ENCODE data around the gene SLC26A6.

Gene SLC26A6

GRCh38 chr3:48619541-48620524, 15.4 kb downstream of the SLC26A6 start:
- POLR2A ChIA-PET = no interaction called here

GRCh38 chr3:48617559-48617958, 17.7 kb downstream of the SLC26A6 start:
- no peak for DNase-seq (ENCODE audit: extremely low spot score)
- TF ChIP-seq HDGF (IDR thresholded peaks at IDR 0.05; ENCODE audit: borderline replicate concordance) (no peak), FOXA1 (IDR thresholded peaks at IDR 0.05) (no peak), SUZ12 (IDR thresholded peaks at IDR 0.05) (no peak)
- ChIA-PET POLR2A (no interaction called here), CTCF (no interaction called here)

More at GRCh38 chr3:48619541-48620524, 15.4 kb downstream of the SLC26A6 start:
- TF ChIP-seq FOXA1 (IDR thresholded peaks at IDR 0.05) (no peak), ZNF384 (IDR thresholded peaks at IDR 0.05) (no peak), LEF1 (IDR thresholded peaks at IDR 0.05; ENCODE audit: borderline replicate concordance) (no peak), BHLHE40 (IDR thresholded peaks at IDR 0.05; ENCODE audit: borderline replicate concordance) (no peak), CTBP1 (IDR thresholded peaks at IDR 0.05; ENCODE audit: borderline replicate concordance) (no peak), SP1 (IDR thresholded peaks at IDR 0.05) (no peak), NFRKB (IDR thresholded peaks at IDR 0.05) (no peak), TARDBP (IDR thresholded peaks at IDR 0.05) (no peak), L3MBTL2 (conservative IDR thresholded peaks at IDR 0.05) (no peak), ARNT (IDR thresholded peaks at IDR 0.05) (no peak), SUZ12 (IDR thresholded peaks at IDR 0.05) (no peak), PKNOX1 (IDR thresholded peaks at IDR 0.05) (no peak), HDGF (IDR thresholded peaks at IDR 0.05; ENCODE audit: borderline replicate concordance) (no peak), FOXM1 (IDR thresholded peaks at IDR 0.05; ENCODE audit: borderline replicate concordance) (no peak), ELF4 (IDR thresholded peaks at IDR 0.05) (no peak), FOXK2 (IDR thresholded peaks at IDR 0.05) (no peak)
- CTCF ChIA-PET = no interaction called here
- no peak for DNase-seq (ENCODE audit: extremely low spot score)

GRCh38 chr3:48614044-48614443, 21.2 kb downstream of the SLC26A6 start:
- ChIA-PET POLR2A (interaction anchor here (1.5 kb wide), 1 partner anchor 9 kb away, joined by 3 read pairs; no protein-coding TSS in a partner anchor), CTCF (no interaction called here)
- no peak for TF ChIP-seq FOXM1 (IDR thresholded peaks at IDR 0.05; ENCODE audit: borderline replicate concordance)
- no peak for TF ChIP-seq SUZ12 (IDR thresholded peaks at IDR 0.05)
- TF ChIP-seq LEF1 (IDR thresholded peaks at IDR 0.05; ENCODE audit: borderline replicate concordance) = no peak
- DNase-seq (ENCODE audit: extremely low spot score) = no peak

- TF ChIP-seq HDGF (IDR thresholded peaks at IDR 0.05; ENCODE audit: borderline replicate concordance) (no peak), FOXM1 (IDR thresholded peaks at IDR 0.05; ENCODE audit: borderline replicate concordance) (no peak), ZNF384 (IDR thresholded peaks at IDR 0.05) (no peak), FOXK2 (IDR thresholded peaks at IDR 0.05) (no peak), L3MBTL2 (conservative IDR thresholded peaks at IDR 0.05) (no peak), ELF4 (IDR thresholded peaks at IDR 0.05) (no peak), PKNOX1 (IDR thresholded peaks at IDR 0.05) (no peak), LEF1 (IDR thresholded peaks at IDR 0.05; ENCODE audit: borderline replicate concordance) (no peak), NFRKB (IDR thresholded peaks at IDR 0.05) (no peak), TARDBP (IDR thresholded peaks at IDR 0.05) (no peak), ARNT (IDR thresholded peaks at IDR 0.05) (no peak), SP1 (IDR thresholded peaks at IDR 0.05) (no peak)
- POLR2A ChIA-PET = interaction anchor here (1.5 kb wide), 1 partner anchor 11 kb away, joined by 3 read pairs; no protein-coding TSS in a partner anchor
- DNase-seq (ENCODE audit: extremely low spot score) = no peak
- CTCF ChIA-PET = interaction anchor here (1.1 kb wide), 1 partner anchor 24 kb away, joined by 3 read pairs; no protein-coding TSS in a partner anchor
These were observed 23.0 kb downstream of the SLC26A6 start for GRCh38 chr3:48612309-48612708.

GRCh38 chr3:48609088-48610005, 25.9 kb downstream of the SLC26A6 start, which contains the start of gene UQCRC1:
TSS of gene UQCRC1 (minus strand) at chr3:48609646. CDS start at chr3:48609620, 26 bp downstream.
- POLR2A ChIA-PET = interaction anchor here (1.0 to 2.4 kb wide), 9 partner anchors 10 to 53 kb away, joined by 3 to 17 read pairs (median 4); partner anchors contain the start of genes PFKFB4, SLC26A6 and TMEM89
- CTCF ChIA-PET = interaction anchor here (0.7 to 1.7 kb wide), 3 partner anchors 14 to 51 kb away, joined by 3 to 8 read pairs (median 4); partner anchors contain the start of gene SLC26A6
- TF ChIP-seq CTBP1 (IDR thresholded peaks at IDR 0.05; ENCODE audit: borderline replicate concordance) (no peak), BHLHE40 (IDR thresholded peaks at IDR 0.05; ENCODE audit: borderline replicate concordance) (no peak), L3MBTL2 (conservative IDR thresholded peaks at IDR 0.05) (peak; percentile 23; the same call in 1 of the 2 replicates), ELF4 (IDR thresholded peaks at IDR 0.05) (no peak; the same call in 1 of the 2 replicates), SUZ12 (IDR thresholded peaks at IDR 0.05) (no peak)
- peak; percentile 99 for DNase-seq (ENCODE audit: extremely low spot score)

GRCh38 chr3:48607519-48607918, 27.7 kb downstream of the SLC26A6 start:
- TF ChIP-seq SP1 (IDR thresholded peaks at IDR 0.05) = no peak
- no peak for TF ChIP-seq FOXA1 (IDR thresholded peaks at IDR 0.05)
- TF ChIP-seq FOXM1 (IDR thresholded peaks at IDR 0.05; ENCODE audit: borderline replicate concordance) = no peak
- TF ChIP-seq NFRKB (IDR thresholded peaks at IDR 0.05) = no peak
- TF ChIP-seq ARNT (IDR thresholded peaks at IDR 0.05) = no peak
- no peak for TF ChIP-seq SUZ12 (IDR thresholded peaks at IDR 0.05)
- TF ChIP-seq TARDBP (IDR thresholded peaks at IDR 0.05) = no peak
- TF ChIP-seq L3MBTL2 (conservative IDR thresholded peaks at IDR 0.05) = no peak
- TF ChIP-seq LEF1 (IDR thresholded peaks at IDR 0.05; ENCODE audit: borderline replicate concordance) = no peak
- TF ChIP-seq BHLHE40 (IDR thresholded peaks at IDR 0.05; ENCODE audit: borderline replicate concordance) = no peak
- no peak for TF ChIP-seq PKNOX1 (IDR thresholded peaks at IDR 0.05)
- no peak for TF ChIP-seq HDGF (IDR thresholded peaks at IDR 0.05; ENCODE audit: borderline replicate concordance)
- TF ChIP-seq ELF4 (IDR thresholded peaks at IDR 0.05) = no peak
- POLR2A ChIA-PET = interaction anchor here (0.8 kb wide), 1 partner anchor 9 kb away, joined by 3 read pairs; no protein-coding TSS in a partner anchor
- CTCF ChIA-PET = no interaction called here
- no peak for DNase-seq (ENCODE audit: extremely low spot score)

All from HEK293T (cell line).